Stimulated activated CD8-positive, alpha-beta memory T cell treated with anti-CD3 and anti-CD28 coated beads, Interleukin-15, amount 100 ng/mL, for 24 hours (primary cell): ENCODE results near the gene PSG4.
"Not testable (repeated sequence)": the region's sequence is repeated elsewhere in the genome, so short reads cannot be mapped to it uniquely, and the experiment has no call there.

ENCODE experiments used
- DNase-seq: peaks from one replicate; pipeline ENCODE4 v3.0.0-alpha.2; 2020; ENCODE audit warnings: low read depth

Gene PSG4

DNA sequence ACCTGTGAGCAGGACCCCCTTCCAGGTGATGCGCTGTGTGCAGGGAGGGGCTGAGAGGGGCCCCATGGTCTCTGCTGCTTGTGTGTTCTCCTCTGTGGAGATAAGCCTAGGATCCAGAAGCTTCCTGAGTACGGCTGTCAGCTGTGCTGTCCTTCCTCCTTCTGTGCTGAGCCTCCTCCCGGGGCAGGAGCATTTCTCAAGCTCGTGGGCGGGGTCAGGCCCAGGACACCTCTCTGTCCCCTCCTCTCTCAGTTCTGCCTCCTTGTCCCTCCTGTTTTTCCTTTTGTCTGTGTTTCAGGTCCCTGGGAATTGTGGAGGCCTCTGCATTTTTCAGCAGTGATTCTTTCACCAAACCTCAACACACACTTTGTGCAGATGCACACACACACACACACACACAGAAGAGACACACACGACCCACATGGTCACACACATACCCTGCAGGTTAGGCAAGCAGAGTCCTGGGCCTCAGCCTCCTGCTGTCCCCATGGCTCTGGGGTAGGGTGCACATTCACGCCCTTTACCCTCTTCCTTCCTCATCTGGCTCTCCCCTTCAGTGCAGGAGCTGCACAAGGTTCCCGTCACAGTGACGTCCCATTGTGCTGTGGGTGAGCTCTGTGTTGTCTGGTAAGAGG, at the start of gene PSG4:
TSS of gene PSG4 (minus strand) at position 168 of the 635 bp plus-strand sequence. CDS start at position 66, 102 bp downstream.
- not testable (repeated sequence) for DNase-seq

DNA sequence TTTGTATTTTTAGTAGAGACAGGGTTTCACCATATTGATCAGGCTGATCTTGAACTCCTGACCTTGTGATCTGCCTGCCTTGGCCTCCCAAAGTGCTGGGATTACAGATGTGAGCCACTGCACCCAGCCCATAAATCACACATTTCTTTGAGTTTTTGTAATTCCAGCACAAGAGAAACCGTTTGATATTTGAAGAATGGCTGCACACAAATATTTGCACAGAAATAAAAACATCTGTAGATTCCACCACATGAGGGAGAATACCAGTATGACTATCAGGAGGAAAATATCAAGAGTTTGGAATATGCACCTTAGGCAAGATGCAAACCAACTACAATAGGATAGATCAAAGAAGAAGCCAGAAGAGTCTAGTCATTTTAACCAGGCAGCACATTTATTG, 46.0 kb upstream of the PSG4 start:
- not testable (repeated sequence) for DNase-seq

- not testable (repeated sequence) for DNase-seq
These were observed 44.9 kb upstream of the PSG4 start for GRCh38 chr19:43250296-43250695.

- DNase-seq = not testable (repeated sequence)
These were observed 43.2 kb upstream of the PSG4 start for GRCh38 chr19:43248635-43249002.

DNA sequence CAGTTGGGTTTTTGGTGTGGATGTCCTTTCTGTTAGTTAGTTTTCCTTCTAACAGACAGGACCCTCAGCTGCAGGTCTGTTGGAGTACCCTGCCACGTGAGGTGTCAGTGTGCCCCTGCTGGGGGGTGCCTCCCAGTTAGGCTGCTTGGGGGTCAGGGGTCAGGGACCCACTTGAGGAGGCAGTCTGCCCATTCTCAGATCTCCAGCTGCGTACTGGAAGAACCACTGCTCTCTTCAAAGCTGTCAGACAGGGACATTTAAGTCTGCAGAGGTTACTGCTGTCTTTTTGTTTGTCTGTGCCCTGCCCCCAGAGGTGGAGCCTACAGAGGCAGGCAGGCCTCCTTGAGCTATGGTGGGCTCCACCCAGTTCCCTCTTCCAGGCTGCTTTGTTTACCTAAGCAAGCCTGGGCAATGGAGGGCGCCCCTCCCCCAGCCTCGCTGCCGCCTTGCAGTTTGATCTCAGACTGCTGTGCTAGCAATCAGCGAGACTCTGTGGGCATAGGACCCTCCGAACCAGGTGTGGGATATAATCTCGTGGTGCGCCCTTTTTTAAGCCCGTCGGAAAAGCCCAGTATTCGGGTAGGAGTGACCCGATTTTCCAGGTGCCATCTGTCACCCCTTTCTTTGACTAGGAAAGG, 41.9 kb upstream of the PSG4 start:
- not testable (repeated sequence) for DNase-seq

- DNase-seq = not testable (repeated sequence)
These were observed 40.4 kb upstream of the PSG4 start for GRCh38 chr19:43245848-43246247.

DNA sequence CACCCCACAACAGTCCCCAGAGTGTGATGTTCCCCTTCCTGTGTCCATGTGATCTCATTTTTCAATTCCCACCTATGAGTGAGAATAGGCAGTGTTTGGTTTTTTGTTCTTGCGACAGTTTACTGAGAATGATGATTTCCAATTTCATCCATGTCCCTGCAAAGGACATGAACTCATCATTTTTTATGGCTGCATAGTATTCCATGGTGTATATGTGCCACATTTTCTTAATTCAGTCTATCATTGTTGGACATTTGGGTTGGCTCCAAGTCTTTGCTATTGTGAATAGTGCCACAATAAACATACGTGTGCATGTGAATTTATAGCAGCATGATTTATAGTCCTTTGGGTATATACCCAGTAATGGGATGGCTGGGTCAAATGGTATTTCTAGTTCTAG, 36.8 kb upstream of the PSG4 start:
- DNase-seq = not testable (repeated sequence)

- not testable (repeated sequence) for DNase-seq
These were observed 32.8 kb upstream of the PSG4 start for GRCh38 chr19:43238213-43238612.

GRCh38 chr19:43235686-43236085, 30.2 kb upstream of the PSG4 start:
- not testable (repeated sequence) for DNase-seq

- DNase-seq = no peak
These were observed 23.9 kb upstream of the PSG4 start for GRCh38 chr19:43229315-43229714.

DNA sequence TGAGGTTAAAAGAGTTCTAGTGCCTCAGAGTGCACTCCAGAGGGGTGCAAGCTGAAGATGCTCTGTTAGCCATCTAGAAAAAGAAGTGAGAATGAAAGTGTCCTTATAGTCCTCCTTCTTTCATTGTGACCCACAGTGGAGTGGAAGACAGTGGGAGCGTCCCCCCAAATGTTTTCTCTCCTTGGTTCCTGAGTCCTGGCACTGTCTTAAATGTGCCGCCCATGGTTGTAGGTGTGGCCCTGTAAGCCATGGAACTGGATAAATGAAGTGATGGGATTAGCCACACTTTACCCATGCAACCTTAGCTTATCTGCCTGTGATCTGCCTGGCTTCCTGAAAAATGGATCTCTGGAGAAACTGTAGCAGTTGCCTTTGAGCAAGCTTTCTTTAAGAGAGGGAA, 23.3 kb upstream of the PSG4 start:
- DNase-seq = not testable (repeated sequence)

- not testable (repeated sequence) for DNase-seq
These were observed 21.5 kb upstream of the PSG4 start for GRCh38 chr19:43226986-43227385.

- no peak for DNase-seq
These were observed 19.4 kb upstream of the PSG4 start for GRCh38 chr19:43224855-43225253.

DNA sequence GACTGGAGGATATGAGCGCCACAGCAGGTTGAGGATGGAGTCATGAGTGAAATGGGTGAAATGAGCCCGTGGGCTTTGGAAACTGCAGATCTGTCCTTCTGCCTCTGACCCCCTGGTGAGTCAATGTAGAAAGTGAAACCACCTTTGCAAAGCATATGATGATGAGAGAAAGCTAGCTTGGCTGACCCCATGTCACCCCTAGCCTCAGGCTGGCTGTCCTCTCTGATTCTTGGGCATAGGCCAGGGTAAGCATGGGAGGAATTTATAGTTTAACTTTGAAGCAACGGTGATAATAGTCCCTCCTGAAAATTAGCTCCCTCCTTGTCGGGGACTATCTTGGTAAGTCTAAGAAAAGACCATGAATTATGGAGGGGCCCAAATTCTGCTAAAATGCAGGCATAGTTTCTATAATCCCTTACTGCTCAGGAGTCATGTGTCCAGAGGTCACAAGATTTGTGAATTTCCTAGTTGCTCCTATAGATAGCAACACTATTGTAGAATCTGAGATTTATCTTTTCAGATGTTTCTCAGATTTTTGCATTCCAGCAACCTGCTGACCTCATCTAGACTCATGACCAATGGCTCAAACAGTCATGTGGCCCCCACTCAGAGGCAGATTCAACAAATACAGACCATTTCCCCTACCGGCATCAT, 18.9 kb upstream of the PSG4 start:
- DNase-seq = not testable (repeated sequence)

DNA sequence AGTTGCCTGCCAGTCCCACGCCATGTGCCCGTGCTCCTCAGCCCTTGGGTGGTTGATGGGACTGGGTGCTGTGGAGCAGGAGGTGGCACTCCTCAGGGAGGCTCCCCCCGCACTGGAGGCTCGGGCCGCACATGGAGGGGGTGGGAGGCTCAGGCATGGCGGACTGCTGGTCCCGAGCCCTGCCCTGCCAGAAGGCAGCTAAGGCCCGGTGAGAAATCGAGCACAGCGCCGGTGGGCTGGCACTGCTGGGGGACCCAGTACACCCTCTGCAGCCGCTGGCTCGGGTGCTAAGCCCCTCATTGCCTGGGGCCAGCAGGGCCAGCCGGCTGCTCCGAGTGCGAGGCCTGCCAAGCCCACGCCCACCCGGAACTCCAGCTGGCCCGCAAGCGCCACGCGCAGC, 16.5 kb upstream of the PSG4 start:
- not testable (repeated sequence) for DNase-seq

GRCh38 chr19:43219136-43219535, 13.7 kb upstream of the PSG4 start:
- not testable (repeated sequence) for DNase-seq

GRCh38 chr19:43215881-43216280, 10.4 kb upstream of the PSG4 start:
- not testable (repeated sequence) for DNase-seq

GRCh38 chr19:43207991-43208390, 2.6 kb upstream of the PSG4 start:
- no peak for DNase-seq

DNA sequence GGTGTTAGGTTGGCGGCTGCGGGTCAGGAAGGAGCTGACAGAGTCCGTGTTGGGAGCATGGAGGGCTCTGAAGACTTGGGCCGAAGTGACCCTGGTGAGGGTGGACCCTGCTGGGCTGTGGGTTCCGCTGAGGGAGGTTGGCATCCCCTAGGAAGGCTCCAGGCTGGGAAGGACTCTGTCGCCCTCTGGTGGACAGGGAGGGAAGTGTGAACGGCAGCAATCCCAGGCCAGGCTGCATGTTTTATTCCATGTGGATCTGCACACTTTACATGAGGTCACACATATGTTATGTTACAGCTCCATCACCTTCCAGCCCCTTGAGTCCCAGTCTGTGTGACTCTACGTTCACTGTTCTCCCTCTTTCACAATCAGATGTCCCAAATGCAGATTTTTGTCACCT, 1.7 kb upstream of the PSG4 start:
- not testable (repeated sequence) for DNase-seq

DNA sequence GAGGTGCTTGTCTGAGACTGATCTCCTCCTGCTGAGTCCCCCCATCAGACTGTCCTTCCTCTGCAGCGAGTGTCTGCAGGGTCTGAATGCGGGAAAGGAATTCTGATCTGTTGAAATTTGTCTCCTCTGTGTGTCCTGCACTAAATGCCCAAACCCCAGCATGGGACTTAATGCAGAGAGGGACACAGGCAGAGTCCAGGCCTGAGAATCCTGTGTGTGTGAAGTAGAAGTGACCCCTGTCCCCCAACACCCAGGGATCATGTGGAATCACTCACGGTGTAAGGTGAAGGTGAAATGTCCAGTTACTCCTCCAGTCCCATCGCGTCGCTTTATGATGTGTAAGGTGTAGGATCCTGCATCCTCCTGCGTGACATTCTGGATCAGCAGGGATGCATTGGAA, 1.8 kb downstream of the PSG4 start:
- not testable (repeated sequence) for DNase-seq

DNA sequence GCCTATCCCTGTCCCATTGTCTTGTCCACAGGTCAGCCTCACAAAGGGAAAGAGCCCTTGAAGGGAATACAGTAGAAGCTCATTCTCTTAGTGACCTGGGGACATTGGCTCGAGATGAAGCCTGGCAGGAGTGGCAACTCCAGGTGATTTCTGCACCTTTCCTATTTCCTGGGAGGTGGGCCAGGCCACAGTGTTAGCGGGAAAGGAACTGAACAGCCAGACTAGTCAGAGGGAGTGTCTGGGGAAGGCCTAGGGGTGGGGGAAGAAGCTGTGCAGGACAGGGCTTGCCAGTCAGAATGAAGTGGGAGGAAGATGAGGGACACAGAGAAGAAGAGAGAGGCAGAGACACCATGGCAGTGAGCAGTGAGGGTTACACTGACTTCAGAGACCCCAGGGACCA, 3.5 kb downstream of the PSG4 start:
- DNase-seq = not testable (repeated sequence)

GRCh38 chr19:43201337-43201801, 4.1 kb downstream of the PSG4 start:
- not testable (repeated sequence) for DNase-seq
